ENCODE data around the gene TFDP2.

GRCh38 chr3:141949972-141950371 is 199.4 kb downstream of the TFDP2 start:
- no peak for TF ChIP-seq POLR2AphosphoS5 (IDR thresholded peaks at IDR 0.05; ENCODE audit: low read depth, low read length)
- TF ChIP-seq POLR2A (IDR thresholded peaks at IDR 0.05; ENCODE audit: low read depth, low read length), result no peak
- TF ChIP-seq TAF1 (IDR thresholded peaks at IDR 0.05; ENCODE audit: borderline replicate concordance, low read depth, low read length), result no peak
